ENCODE results near the gene PEBP1. TPM values are rescaled to one million over a fixed set of nuclear protein-coding genes. Genes with fewer than 3 reads are reported as not detected.
A peak's percentile ranks its signal among the peaks of the same experiment; 100 is the strongest.

Gene PEBP1
- total RNA-seq, 1 donor from 2014 or later = 494 TPM

DNA sequence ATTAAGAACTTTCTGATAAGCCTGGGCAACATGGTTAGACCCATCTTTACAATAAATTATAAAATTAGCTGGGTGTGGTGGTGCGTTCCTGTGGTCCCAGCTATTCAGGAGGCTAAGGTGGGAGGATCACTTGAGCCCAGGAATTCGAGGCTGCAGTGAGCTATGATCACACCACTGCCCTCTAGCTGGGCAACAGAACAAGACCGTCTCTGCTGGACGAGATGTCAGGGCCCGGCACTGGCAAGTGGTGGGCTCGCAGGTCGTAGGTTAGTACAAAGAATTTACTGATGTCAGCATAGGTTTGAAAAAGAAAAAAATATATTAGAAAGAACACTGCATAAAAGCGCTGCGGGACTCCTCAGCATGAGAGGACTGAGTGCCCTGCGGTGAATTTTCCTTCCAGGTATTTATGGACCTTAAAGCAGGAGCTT lies 16.5 kb upstream of the PEBP1 start:
- no peak for DNase-seq (ENCODE audit: low read depth)
- H3K4me3 ChIP-seq (ENCODE audit: low read depth, low read length) = no peak overlapping the region
- TF ChIP-seq, protein P1, sequence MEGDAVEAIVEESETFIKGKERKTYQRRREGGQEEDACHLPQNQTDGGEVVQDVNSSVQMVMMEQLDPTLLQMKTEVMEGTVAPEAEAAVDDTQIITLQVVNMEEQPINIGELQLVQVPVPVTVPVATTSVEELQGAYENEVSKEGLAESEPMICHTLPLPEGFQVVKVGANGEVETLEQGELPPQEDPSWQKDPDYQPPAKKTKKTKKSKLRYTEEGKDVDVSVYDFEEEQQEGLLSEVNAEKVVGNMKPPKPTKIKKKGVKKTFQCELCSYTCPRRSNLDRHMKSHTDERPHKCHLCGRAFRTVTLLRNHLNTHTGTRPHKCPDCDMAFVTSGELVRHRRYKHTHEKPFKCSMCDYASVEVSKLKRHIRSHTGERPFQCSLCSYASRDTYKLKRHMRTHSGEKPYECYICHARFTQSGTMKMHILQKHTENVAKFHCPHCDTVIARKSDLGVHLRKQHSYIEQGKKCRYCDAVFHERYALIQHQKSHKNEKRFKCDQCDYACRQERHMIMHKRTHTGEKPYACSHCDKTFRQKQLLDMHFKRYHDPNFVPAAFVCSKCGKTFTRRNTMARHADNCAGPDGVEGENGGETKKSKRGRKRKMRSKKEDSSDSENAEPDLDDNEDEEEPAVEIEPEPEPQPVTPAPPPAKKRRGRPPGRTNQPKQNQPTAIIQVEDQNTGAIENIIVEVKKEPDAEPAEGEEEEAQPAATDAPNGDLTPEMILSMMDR (conservative IDR thresholded peaks at IDR 0.05; ENCODE audit: low read depth, low read length) = no peak

DNA sequence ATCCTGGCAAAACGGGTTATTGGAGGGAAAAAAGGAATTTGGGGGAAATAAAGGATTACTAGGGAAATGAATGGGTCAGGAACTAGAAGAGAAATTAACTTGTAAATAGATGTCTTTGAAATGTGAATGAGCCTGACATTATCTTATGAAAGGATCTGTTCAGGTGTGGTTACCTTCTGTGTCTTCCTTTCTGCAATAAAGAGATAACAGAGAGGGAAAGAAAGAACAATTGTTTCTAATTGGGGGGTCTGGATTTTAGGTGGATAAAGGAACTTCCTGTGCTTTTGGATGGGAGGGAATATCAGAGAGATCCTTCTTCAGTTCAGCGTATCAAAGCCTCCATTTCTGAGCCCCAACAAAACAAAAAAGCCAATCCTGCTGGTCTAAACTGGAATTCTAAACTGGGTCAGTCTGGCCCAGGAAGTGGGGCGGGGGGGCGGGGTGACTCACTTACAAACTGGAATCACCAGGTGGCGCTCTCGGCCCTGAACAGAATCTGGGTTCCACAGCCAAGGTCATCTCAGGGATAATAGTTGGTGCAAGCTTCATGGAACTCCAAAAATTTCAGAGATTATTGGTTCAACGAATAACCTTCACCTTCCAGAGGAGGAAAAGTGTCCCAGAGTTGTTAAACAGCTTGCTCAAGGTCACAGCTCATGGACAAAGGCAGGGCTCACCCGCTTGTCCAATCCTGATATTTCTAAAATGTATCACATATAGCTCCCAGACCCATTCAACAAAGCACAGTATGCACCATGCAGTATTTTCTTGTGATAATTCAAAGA lies 15.2 kb upstream of the PEBP1 start:
- no peak overlapping the region for H3K4me3 ChIP-seq (ENCODE audit: low read depth, low read length)
- TF ChIP-seq, protein P1 (conservative IDR thresholded peaks at IDR 0.05; ENCODE audit: low read depth, low read length) = peak; percentile 60
- no peak for DNase-seq (ENCODE audit: low read depth)

DNA sequence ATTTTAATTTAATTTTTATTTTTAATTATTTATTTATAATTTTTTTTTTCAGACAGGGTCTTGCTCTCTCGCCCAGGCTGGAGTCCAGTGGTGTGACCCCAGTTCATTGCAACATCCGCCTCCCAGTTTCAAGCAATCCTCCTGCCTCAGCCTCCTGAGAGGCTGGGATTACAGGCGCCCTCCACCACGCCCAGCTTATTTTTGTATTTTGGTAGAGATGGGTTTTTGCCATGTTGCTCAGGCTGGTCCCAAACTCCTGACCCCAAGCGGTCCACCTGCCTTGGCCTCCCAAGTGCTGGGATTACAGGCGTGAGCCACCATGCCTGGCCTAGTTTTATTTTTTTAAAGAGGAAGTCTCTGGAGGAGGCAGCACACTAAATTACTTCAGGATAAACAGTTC lies 13.7 kb upstream of the PEBP1 start:
- no peak overlapping the region for H3K4me3 ChIP-seq (ENCODE audit: low read depth, low read length)
- no peak for DNase-seq (ENCODE audit: low read depth)
- TF ChIP-seq, protein P1 (conservative IDR thresholded peaks at IDR 0.05; ENCODE audit: low read depth, low read length) = no peak

DNA sequence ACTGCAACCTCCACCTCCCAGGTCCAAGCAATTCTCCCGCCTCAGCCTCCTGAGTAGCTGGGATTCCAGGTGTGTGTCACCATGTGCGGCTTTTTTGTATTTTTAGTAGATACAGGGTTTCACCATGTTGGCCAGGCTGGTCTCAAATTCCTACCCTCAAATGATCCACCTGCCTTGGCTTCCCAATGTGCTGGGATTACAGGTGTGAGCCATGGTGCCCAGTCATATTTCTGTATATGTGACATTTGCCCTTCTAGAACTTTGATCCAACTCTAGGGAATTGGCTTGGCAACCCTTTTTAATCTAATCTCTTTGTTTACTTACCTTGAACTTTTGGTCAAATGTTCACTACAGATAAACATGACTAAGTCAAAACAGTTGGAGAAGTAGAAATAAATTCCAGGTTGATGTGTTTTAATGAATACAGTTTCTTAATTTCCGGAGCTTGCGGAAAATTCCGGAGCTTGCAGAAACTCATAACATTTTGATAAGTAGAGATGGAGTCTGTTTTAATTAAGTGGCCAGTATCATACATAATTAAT lies 11.5 kb upstream of the PEBP1 start:
- TF ChIP-seq, protein P1 (conservative IDR thresholded peaks at IDR 0.05; ENCODE audit: low read depth, low read length) = no peak
- no peak overlapping the region for H3K4me3 ChIP-seq (ENCODE audit: low read depth, low read length)
- DNase-seq (ENCODE audit: low read depth) = no peak

DNA sequence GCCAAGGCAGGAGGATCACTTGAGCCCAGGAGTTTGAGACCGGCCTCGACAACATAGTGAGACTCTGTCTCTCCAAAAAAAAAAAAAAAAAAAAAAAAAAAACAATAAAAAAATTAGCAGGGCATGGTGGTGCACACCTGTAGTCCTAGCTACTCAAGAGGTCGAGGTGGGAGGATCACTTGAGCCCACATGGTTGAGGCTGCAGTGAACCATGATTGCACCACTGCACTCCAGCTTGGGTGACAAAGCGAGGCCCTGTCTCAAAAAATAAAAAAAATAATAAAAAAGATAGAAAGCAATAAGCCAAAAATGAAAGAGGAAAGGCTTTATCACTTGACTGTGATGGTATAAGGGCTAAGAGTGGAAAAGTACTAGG lies 10.2 kb upstream of the PEBP1 start:
- TF ChIP-seq, protein P1 (conservative IDR thresholded peaks at IDR 0.05; ENCODE audit: low read depth, low read length) = no peak
- DNase-seq (ENCODE audit: low read depth) = no peak
- H3K4me3 ChIP-seq (ENCODE audit: low read depth, low read length) = no peak overlapping the region

DNA sequence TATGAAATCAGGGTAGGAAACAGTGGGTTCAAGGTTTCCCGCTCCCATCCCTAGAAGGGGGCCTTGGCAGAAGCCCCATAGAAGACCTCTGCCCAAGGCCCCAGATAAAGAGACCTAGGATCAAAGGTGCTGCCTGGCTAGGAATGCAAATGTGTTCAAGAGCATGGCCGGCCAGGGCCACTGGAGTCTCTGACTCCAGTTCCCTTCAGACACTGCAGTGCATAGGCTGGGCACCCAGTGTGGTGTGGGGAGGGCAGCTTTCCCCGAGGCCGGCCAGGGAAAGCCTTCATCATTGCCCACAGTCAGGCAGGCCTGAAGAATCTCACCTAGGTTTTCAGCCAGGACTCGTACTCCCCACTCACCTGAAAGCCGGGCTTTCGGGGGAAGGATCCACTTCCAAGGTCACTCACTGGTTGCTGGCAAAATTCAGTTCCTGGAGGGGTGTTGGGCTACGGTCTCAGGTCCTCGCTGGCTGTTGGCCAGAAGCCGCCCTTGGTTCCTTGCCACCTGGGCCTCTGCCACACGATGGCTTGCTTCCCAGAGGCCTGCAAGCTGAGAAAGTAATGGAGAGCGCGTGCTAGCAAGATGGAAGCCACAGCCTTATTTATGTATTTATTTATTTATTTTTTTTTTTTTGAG lies 9.7 kb upstream of the PEBP1 start:
- TF ChIP-seq, protein P1 (conservative IDR thresholded peaks at IDR 0.05; ENCODE audit: low read depth, low read length) = no peak
- no peak overlapping the region for H3K4me3 ChIP-seq (ENCODE audit: low read depth, low read length)
- DNase-seq (ENCODE audit: low read depth) = no peak
